ENCODE results near the gene KCNQ2. TPM values are rescaled to one million over a fixed set of nuclear protein-coding genes. Genes with fewer than 3 reads are reported as not detected.

Gene KCNQ2
- total RNA-seq, 1 donor from 2014 or later = not detected

GRCh38 chr20:63366390-63367365, 105.8 kb downstream of the KCNQ2 start:
- no peak for DNase-seq

DNA sequence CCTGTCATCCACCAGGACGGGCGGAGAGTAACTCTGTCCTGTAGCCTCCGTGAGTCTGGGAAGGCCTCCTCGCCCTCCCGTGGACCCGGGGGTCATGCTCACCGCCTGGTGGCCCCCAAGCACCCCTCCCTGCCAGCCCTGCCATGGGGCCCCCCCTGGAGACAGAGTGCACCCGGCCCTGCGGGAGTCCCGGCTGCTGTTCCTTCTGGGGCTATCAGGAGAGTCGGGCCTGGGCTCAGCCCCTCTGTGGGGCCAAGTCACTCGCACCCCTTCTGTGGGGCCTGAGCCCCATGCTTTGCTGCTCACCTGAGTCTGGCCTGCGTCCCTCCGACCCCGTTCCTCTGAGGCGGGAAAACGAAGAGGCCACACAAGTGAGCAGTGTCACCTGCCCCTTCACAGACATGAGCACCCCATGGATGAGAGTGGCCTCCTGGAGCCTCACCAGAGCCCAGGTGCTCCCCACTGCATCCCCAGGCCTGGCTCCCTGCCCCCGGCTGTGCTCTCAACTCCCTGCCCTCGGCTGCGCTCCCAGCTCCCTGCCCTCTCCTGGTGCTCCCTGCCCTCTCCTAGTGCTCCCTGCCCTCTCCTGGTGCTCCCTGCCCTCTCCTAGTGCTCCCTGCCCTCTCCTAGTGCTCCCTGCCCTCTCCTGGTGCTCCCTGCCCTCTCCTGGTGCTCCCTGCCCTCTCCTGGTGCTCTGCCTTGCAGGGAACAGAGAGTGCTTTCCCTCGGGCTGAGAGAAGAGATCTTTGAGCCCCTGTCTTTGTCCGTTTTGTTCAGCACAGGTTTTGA, 106.7 kb downstream of the KCNQ2 start:
- DNase-seq = no peak

- no peak for DNase-seq
Observed at GRCh38 chr20:63364801-63365585, 107.5 kb downstream of the KCNQ2 start.

GRCh38 chr20:63363981-63364561, 108.4 kb downstream of the KCNQ2 start:
- no peak for DNase-seq

DNA sequence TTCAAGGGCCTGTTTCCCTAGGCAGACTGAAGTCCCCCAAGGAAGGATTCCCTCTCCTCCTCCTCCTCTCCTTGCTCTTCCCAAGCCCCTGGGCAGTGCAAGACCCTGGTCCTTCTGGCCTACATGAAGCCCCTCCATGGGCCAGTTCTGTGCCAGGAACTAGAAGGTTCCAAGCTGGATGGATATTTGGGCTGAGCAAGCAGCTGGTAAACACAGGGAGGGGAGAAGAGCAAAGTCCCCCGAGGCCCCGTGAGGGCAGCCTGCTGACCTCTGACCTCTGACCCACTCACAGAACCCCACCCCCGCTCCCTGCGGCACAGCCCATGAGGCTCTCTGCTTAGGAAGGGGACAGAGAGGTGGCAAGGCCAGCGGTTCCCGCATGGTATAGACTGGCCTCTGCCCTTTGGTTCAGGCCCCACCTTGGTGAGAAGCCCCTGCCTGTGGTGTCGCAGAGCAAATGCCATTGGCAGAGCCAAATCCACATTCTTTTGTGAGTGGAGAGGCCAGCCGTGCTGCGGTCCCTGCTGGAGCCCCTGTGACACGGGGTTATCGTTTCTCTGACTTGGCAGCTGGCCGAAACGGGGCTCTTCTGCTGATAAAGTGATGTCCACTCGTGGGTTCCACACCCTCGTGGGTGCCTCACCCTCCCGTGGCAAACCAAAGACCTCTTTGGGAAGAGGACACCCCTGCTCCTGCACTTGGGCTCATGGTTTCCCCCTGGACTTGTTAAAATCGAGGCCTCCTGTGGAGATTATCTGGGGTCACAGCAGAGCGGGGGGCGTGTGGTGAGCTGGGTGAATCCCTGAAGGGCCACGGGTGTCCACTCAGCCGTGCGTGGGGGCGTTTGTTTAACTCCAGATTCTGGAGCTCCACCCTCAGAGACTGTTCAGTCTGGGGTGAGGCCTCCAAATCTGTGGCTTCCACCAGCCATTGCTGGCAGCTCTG, 109.2 kb downstream of the KCNQ2 start:
- no peak for DNase-seq

DNA sequence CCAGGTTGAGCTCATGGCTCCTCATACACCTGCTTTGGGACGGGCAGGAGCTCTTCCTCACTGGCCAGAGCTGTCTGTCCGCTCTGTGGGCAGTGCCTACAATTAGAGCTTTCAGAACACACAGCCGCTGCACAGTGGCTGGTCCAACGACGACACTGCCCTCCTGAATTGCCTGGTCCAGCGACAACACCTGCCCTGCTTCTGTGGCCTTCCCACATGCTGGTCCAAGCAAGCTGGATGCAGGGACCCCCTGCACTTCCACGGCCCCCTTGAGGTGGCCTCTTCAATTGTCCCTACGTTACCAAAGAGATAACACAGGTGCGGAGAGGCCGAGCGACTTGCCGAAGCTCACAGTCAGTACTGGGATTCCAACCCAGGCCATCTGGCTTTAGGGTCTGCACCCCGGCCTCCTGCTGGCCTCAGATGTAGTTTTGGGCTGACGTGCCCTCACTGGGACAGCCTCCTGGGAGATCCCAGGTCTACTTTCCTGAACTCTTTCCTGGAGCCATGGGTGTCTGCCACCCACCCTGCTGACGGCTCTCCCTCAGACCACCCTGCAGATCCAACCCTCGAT, 109.9 kb downstream of the KCNQ2 start:
- no peak for DNase-seq

GRCh38 chr20:63361519-63362435, 110.7 kb downstream of the KCNQ2 start:
- DNase-seq = no peak

DNA sequence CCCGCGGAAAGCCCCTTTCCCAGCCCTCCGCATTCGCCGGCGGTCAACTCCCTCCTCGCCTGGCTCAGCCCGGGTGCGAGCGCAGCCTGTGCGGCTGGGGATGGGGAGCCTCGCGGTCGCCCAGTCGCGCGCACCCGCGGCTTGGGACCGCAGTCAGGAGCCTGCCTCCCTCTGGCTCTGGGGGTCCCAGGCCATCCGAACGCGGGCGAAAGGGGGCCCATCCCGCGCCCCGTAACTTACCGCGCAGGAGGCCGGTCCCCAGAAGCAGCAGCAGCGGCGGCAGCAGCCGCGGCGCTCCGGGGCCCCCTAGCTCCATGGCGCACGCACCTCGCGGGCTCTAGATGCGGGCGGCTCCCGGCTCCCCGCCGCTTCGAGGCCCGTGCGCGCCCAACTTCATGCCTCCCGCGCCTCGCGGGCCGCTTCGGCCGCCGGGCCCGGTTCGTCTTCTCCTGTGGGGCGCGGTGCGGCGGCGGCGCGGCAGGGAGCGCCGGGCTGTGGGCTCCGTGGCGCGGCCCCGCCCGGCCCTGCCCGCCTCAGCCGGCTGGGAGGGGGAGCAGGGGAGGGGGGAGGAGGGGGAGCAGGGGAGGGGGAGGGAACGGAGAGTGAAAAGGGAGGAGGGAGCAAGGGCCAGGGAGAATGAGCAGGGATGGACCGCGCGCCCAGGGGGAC, 111.5 kb downstream of the KCNQ2 start, which contains the start of gene CHRNA4:
TSS of gene CHRNA4 (minus strand) at position 500 of the 669 bp plus-strand sequence. CDS start at position 316, 184 bp downstream.
- no peak for DNase-seq

GRCh38 chr20:63359937-63360849, 112.3 kb downstream of the KCNQ2 start:
- DNase-seq = no peak

GRCh38 chr20:63359164-63359934, 113.1 kb downstream of the KCNQ2 start:
- DNase-seq = no peak

GRCh38 chr20:63357921-63358905, 114.2 kb downstream of the KCNQ2 start:
- DNase-seq = no peak

DNA sequence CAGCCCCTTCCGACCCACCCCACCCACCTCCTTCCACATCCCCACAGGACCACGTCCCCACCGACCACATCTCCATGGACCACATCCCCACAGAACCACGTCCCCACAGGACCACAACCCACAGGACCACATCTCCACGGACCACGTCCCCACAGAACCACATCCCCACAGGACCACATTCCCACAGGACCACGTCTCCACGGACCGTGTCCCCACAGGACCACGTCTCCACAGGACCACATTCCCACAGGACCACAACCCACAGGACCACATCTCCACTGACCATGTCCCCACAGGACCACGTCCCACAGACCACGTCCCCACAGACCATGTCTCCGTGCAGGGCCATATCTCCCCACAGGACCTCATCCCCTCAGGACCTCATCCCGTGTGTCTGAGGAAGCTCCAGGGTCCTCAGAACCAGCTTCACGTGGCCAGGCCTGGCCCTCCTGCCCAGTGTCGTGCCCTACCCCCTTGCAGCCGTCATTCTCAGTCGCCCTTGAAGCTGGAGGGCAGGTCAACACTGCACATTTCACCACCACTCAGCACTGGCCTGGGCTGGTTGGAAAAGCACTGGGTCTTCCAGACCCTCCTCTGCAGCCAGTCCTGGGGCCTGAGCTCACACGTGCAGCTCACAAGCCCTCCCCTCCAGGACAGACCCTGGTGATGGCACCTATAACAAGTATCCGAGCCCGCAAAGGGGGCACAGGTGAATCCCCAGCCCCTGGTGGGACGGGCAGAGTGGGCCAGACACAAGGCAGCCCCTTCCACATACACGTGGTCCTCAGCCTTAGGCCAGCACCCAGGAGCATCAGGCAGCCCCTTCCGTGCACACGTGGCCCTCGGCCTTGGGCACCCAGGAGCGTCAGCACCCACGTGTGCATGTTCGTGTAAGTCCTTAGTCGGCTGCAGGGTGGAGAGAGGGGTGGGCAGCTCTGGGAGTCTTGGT, 115.2 kb downstream of the KCNQ2 start:
- DNase-seq = no peak

- no peak for DNase-seq
Observed at GRCh38 chr20:63356511-63356910, 115.9 kb downstream of the KCNQ2 start.

DNA sequence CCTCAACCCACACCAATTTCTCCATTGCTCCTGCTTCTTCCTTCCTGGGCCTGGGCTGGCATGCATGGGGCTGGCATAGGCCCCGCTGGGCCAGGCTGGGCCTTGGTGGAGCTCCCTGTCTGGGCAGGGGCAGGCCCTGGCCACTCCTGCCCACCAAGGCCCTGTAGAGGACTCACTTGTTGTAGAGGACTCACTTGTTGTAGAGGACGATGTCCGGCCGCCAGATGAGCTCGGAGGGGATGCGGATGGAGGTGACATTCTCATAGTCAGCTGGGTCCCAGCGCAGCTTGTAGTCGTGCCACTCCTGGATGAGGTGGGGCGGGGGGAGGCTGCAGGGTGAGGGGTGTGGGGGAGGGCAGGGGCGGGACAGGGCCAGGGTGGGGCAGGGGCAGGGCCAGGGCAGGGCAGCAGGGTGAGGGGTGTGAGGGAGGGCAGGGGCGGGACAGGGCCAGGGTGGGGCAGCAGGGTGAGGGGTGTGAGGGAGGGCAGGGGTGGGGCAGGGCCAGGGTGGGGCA, 116.6 kb downstream of the KCNQ2 start:
- DNase-seq = no peak
